LNCAP (cell line): ENCODE measurements around the gene ADARB2.

Source experiments
- CTCF ChIP-seq: fragments of 450-650 bp; IDR thresholded peaks from 2 replicates; pipeline ENCODE4 v1.5.1; 2017; ENCODE audit warnings: mild to moderate bottlenecking

Gene ADARB2

DNA sequence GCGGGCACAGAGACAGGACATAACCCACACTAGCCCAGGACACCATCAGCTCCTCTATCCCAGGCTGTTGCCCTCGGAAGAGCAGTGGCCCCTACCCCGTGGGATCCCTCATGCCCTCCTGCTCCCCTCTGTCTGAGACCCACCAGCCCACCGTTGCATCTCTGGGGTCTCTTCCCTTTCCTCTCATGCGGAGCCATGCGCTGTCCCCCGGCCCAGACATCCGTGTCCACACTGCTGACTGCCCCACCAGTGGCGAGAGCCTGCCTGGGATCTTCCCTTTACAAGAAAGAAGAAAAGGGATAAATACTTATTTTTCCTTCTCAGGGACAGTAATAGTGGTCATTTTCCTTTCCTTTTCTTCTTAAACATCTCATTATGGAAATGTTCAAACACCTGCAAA is 565.7 kb downstream of the ADARB2 start:
- no peak for TF ChIP-seq CTCF

DNA sequence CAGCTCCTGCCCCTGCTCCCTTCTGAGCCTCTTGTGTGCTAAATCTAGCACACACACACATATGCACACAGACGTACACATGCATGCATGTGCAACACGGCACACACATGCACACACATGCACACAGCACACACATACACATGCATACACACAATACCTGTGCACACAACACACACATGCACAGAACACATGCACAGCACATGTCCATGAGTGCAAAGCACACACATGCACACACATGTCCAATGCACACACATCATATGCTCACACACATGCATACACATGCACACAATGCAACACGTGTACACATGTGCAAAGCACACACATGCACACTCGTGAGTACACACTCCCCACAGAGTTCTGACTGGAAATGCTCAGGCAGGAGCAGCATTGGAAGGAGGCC is 566.1 kb downstream of the ADARB2 start:
- no peak for TF ChIP-seq CTCF

GRCh38 chr10:1170867-1171180 is 566.5 kb downstream of the ADARB2 start:
- TF ChIP-seq CTCF = no peak

GRCh38 chr10:1169981-1170866 is 567.1 kb downstream of the ADARB2 start:
- no peak for TF ChIP-seq CTCF

DNA sequence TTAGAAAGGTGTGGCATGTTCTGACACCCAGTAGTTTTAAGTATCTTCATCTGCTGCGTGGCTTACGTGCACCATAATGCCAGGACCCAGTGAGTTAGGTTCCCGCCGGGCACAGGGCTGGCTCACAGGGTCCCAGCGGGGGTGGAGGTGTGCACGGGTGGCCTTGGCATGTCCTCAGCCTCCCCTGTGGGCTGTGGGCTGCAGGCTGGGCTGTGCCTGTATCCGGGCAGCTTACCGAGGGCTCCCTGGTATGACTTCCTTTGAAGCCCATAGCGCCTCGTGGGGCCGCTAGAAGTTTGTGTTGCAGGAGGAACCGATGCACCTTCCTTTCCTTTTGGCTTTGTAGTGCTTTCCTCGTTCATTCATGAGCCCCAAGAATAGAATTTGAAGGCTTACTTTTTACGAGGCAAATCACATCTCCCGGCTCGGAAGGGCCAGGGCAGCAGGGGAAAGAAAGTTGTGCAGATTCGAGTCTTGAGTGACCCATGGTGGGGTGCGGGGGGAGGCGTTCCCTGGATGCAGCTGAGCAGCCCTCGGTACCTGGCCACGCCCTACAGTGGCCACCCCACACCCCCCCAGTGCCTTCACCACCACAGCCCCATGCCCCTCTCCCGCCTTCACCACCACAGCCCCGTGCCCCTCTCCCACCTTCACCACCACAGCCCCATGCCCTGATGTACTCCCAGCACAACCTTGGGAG is 568.0 kb downstream of the ADARB2 start:
- TF ChIP-seq CTCF = no peak

GRCh38 chr10:1168763-1169162 is 568.6 kb downstream of the ADARB2 start:
- TF ChIP-seq CTCF = no peak

DNA sequence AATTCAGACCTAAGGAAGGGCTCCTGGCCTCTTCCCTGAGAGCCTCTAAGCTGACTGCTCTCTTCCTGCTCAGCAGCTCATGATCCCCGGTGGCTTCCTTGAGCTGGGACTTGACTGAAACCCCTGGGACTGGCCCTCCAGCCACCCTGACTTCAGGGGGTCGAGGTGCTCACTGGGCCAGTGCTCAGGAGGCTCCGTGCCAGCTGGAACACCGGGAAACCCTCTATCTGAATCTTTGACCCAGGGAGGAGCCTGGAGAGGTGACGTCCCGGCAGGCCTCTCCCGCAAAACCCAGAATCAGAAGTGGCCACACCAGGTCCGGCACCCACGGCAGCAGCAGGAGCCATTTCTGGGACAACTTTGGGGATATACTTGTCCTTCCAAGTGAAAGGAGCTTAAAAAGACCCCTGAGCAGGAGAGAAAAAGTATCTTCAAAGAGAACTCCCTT is 570.5 kb downstream of the ADARB2 start:
- TF ChIP-seq CTCF = no peak
